Measurements from ENCODE around the gene ANKRD35.
"Not testable (repeated sequence)": the region's sequence is repeated elsewhere in the genome, so short reads cannot be mapped to it uniquely, and the experiment has no call there.

The ANKRD35 gene, protein sequence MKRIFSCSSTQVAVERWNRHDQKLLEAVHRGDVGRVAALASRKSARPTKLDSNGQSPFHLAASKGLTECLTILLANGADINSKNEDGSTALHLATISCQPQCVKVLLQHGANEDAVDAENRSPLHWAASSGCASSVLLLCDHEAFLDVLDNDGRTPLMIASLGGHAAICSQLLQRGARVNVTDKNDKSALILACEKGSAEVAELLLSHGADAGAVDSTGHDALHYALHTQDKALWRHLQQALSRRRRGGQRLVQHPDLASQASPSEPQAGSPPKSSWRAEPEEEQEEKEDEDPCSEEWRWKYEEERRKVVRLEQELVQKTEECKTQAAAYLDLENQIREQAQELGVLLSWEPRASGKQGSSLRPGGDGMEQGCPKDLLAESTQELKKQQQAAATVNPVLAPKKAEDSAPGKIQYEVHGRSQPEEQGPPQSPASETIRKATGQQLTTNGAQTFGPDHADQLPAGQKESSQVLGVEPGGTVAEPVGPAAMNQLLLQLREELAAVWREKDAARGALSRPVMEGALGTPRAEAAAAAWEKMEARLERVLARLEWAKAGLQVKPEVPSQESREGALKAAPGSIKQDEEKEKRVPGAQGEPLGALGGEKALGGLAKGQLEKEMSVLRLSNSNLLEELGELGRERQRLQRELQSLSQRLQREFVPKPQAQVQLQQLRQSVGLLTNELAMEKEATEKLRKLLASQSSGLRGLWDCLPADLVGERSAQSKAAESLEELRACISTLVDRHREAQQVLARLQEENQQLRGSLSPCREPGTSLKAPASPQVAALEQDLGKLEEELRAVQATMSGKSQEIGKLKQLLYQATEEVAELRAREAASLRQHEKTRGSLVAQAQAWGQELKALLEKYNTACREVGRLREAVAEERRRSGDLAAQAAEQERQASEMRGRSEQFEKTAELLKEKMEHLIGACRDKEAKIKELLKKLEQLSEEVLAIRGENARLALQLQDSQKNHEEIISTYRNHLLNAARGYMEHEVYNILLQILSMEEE

GRCh38 chr1:145885738-145886287 is at the start of gene ANKRD35:
ANKRD35 (minus strand) TSS chr1:145885866; CDS start chr1:145885758, 108 bp downstream.
- peak; percentile 74 to 75 for DNase-seq (ENCODE audit: low read depth in 1 of 2, low spot score in 1 of 2)

DNA sequence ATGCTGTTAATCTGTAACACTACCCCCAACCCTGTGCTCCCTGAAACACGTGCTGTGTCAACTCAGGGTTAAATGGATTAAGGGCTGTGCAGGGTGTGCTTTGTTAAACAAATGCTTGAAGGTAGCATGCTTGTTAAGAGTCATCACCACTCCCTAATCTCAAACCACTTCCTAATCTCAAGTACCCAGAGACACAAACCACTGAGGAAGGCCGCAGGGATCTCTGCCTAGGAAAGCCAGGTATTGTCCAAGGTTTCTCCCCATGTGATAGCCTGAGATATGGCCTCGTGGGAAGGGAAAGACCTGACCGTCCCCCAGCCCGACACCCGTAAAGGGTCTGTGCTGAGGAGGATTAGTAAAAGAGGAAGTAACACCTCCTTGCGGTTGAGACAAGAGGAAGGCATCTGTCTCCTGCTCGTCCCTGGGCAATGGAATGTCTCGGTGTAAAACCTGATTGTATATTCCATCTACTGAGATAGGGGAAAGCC is 46.9 kb upstream of the ANKRD35 start:
- DNase-seq (ENCODE audit: low read depth in 1 of 2, low spot score in 1 of 2), result peak in 1 of 2 donors; percentile 28

GRCh38 chr1:145927916-145928643 is 42.4 kb upstream of the ANKRD35 start:
- no peak for DNase-seq (ENCODE audit: low read depth in 1 of 2, low spot score in 1 of 2)

DNA sequence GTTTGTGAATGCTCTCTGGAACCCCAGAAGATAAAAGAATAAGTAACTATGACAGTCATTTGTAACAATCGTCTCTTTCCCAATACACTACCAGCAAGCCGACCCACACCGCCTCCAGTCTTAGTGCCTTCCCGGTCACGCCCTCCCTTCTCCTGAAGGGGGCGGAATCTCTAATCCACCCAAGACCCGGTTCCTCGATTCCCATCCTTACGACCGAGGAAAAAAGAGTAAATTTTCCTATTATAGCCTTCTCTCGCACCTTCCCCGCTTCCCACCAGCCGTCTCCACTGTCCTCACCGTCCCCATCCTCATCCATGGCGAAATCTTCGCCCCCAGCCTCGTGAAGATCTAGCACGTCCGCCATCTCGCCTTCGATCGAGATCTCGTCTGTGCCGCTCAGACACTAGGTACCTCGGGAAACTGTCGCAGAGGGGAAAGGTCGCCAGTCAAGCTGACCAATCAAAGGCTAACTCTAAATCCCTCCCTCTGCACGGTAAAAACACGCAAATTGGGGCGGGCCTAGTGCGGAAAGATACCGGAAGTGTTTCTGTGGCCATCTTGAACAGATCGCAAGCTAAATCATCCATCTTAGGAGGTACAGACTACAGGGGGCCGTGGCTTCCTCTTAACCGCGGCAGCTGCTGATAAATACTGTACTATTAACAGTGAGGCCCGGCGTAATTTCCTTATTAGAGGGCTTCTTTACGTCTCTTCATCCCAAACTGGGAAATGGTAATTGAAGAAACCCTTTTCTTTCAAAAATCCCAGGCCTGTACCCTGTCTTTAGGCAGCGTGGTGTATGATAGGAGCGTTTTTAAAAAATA is 41.6 kb upstream of the ANKRD35 start, which contains the start of gene RBM8A:
Gene RBM8A, minus strand, starts transcription at position 422 of the 824 bp plus-strand sequence. Its CDS starts 58 bp downstream, at position 364.
- DNase-seq (ENCODE audit: low read depth in 1 of 2, low spot score in 1 of 2), result peak; percentile 76 to 95

GRCh38 chr1:145926686-145927062 is 41.0 kb upstream of the ANKRD35 start:
- DNase-seq (ENCODE audit: low read depth in 1 of 2, low spot score in 1 of 2), result peak; percentile 41 to 45

- DNase-seq (ENCODE audit: low read depth in 1 of 2, low spot score in 1 of 2), result no peak
Observed at GRCh38 chr1:145922266-145922665, 36.6 kb upstream of the ANKRD35 start.

DNA sequence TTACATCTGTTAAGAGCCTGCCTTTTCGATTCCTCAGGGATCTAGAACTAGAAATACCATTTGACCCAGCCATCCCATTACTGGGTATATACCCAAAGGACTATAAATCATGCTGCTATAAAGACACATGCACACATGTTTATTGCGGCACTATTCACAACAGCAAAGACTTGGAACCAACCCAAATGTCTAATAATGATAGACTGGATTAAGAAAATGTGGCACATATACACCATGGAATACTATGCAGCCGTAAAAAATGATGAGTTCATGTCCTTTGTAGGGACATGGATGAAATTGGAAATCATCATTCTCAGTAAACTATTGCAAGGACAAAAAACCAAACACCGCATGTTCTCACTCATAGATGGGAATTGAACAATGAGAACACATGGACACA is 34.6 kb upstream of the ANKRD35 start:
- DNase-seq (ENCODE audit: low read depth in 1 of 2, low spot score in 1 of 2), result not testable (repeated sequence)

DNA sequence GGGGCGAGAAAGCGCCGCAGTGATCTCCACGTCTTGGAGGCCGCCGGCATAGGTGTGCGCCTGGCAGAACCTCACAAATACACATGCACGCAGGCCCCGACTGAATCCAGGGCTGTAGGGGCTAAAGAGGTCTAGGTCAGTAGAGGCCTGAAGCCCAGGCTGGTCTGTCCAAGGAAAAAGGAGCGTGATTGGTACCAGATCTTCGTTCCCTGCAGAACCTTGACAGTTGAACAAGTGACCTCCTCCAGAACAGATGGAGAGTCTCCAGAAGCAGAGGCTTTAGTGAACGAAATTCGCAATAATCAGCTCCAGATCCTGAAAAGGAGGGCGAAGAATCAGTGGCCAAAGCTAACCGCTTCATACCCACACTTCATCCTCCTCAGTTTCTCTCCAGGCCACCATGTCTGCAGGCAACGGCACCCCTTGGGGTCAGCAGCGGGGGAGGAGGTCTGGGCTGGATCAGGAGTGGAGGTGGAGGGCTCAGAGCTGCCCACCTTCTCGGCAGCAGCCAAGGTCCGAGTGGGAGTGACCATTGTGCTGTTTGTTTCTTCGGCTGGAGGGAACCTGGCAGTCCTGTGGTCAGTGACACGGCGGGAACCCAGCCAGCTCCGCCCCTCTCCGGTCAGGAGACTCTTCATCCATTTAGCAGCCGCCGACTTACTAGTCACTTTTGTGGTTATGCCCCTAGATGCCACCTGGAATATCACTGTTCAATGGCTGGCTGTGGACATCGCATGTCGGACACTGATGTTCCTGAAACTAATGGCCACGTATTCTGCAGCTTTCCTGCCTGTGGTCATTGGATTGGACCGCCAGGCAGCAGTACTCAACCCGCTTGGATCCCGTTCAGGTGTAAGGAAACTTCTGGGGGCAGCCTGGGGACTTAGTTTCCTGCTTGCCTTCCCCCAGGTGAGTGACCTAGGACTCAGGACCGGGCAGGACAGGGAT is 33.6 kb upstream of the ANKRD35 start:
- DNase-seq (ENCODE audit: low read depth in 1 of 2, low spot score in 1 of 2), result no peak

GRCh38 chr1:145918144-145918991 is 32.7 kb upstream of the ANKRD35 start, which contains the start of gene PEX11B:
PEX11B (minus strand) TSS chr1:145918717; CDS start chr1:145918688, 29 bp downstream.
- peak; percentile 88 to 91 for DNase-seq (ENCODE audit: low read depth in 1 of 2, low spot score in 1 of 2)

DNA sequence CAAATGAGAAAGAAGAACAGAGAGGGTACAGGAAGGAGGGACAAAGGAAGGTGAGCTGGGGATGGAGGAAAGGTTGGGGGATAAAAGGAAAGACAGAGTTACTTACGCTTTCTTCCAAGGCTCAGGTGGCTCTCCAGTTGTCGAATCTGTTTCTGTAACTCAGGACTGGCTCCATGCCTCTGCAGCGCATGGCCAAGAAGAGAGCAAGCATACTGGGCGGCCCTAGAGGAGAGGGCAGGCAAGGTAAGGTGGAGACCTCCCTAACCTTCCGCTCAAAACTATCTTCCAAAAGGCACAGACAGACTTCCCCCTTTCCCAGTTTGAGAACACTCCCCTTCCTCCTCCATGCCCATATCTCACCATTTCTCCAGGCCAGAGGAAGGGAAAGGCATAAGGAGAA is 31.9 kb upstream of the ANKRD35 start:
- DNase-seq (ENCODE audit: low read depth in 1 of 2, low spot score in 1 of 2), result no peak

DNA sequence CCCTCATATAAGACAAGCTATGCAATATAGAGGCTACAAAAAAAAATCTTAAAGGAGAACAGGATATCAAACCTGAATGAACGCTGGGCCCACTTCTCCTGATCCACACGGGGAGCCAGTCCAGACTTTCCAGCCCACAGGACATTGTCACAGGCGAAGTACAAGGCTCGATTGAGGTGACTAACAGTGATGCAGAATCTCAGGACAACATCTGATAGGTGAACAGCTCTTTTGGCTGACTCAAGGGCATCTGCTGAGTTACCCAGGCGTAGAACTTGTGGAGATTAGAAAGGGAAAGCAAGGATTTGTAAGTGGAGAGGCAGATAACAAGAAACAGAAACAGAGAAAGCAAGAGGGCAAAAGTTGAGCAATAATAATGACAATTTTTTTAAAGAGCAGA is 31.1 kb upstream of the ANKRD35 start:
- DNase-seq (ENCODE audit: low read depth in 1 of 2, low spot score in 1 of 2), result no peak

DNA sequence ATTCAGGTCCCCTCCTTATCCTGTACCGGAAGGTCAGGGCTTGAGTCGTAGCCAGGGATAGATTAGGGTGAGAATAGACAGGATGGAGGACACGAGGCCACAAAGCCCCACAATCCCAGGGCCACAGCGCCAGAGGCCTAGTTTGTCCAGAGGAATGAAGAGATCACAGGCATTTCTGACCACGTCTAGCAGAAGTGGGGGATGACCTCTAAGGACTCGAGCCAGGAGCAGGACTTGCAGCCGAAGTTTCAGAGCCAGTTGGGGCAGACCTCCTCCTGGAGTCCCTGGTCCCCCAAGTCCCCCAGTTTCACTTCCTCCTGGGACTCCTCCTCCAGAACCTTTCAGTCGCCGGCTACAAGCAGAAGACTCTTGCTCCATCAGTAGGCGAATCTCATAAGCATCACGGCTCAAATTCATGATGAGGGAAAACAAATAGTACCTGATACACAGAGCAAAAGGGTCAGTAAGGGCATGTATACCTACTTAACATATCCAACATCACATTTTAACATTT is 26.5 kb upstream of the ANKRD35 start:
- no peak for DNase-seq (ENCODE audit: low read depth in 1 of 2, low spot score in 1 of 2)

GRCh38 chr1:145908653-145909052 is 23.0 kb upstream of the ANKRD35 start:
- no peak for DNase-seq (ENCODE audit: low read depth in 1 of 2, low spot score in 1 of 2)

DNA sequence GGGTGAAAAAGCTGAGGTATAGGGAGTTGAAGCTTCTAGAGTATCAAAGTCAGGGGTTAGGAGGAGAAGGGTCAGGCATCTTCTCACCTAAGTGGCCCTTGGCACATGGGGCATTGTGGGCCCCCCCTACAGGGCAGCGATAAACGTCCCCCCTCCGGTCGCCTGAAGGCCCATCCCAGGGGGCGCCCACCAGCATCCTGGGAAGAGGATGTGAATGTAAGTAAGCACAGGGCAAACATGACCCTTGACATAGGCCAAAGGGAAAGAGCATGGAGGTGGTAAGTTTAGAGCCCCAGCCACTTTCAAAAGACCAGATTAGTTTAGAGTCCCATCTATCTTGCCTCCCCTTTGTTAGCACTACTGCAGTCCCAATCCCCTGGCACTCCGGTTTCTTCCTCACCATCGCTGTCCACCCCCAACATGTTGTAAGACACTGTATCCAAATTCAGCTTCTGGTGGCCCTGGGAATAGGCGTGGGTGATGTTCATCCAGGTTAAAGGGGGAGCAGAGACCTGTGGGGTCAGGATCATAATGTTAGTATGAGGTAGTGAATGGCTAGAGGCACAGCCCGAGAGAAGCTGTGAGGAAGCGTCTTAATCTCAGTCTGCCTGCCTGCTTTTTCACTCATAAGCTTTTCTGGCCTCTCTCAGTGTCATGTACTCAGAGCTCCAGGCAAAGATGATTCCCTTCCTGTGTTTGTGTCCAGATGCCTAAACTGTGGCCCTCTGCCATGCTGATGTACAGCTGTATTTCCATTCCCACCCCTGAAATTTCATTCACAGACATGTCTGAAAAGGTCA is 21.5 kb upstream of the ANKRD35 start:
- no peak for DNase-seq (ENCODE audit: low read depth in 1 of 2, low spot score in 1 of 2)

- DNase-seq (ENCODE audit: low read depth in 1 of 2, low spot score in 1 of 2), result no peak
Observed at GRCh38 chr1:145901312-145902021, 15.8 kb upstream of the ANKRD35 start.

DNA sequence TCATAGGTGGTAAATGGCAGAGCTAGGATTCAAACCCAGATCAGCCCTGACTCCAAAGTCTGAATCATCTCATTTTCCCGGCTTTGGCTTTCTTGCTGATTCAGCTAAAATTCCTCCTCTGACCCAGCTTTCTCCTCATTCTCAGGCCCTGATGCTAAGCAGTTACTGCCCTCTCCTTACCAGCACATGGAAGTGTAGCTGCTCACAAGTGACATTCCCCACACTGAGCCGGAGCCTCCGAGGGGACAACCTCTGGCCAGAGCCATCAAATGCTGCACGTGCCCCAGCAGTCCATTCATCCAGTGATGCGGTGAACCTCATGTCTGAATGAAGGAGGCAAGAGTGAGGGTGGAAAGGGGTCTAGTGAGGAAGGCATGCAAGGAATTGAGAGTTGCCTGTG is 13.1 kb upstream of the ANKRD35 start:
- DNase-seq (ENCODE audit: low read depth in 1 of 2, low spot score in 1 of 2), result no peak

All from activated CD4-positive, alpha-beta T cell treated with anti-CD3 and anti-CD28 coated beads, Interleukin-2, amount 50 U/mL, for 24 hours (primary cell).